Stomach (tissue), 4 donors: ENCODE results near the gene GFER.

ENCODE experiments used
- CTCF ChIP-seq, 7 experiments: fragments of 450-650 bp in 4 of 7; fragments of 200-600 bp in 3 of 7; sonication (generic) in 3 of 7; IDR thresholded peaks; one replicate each; pipeline ENCODE4 v1.5.1; 2016 to 2019; ENCODE audit warnings: antibody characterized with exemption in 7 of 7, control low read depth in 2 of 7, mild to moderate bottlenecking in 1 of 7
- EP300 ChIP-seq: sonication (generic); formaldehyde crosslinking; IDR thresholded peaks from one replicate; pipeline ENCODE4 v1.6.1; 2017; ENCODE audit warnings: antibody characterized with exemption
- POLR2AphosphoS5 ChIP-seq, 3 donors: sonication (generic); formaldehyde crosslinking; IDR thresholded peaks; one replicate each; pipeline ENCODE4 v1.6.1; 2016; ENCODE audit warnings: antibody characterized with exemption in 3 of 3

- TF ChIP-seq EP300 (no peak), CTCF (IDR thresholded peaks at IDR 0.05) (no peak), POLR2AphosphoS5 (IDR thresholded peaks at IDR 0.05) (no peak)
Observed at GRCh38 chr16:1963806-1964505, 20.0 kb upstream of the GFER start.
